ENCODE results near the gene EMC9.
A peak's percentile ranks its signal among the peaks of the same experiment; 100 is the strongest.

The EMC9 gene

GRCh38 chr14:24149302-24149969 lies 8.0 kb upstream of the EMC9 start:
- DNase-seq (ENCODE audit: low read depth in 4 of 4, low spot score in 1 of 4): no peak

GRCh38 chr14:24147761-24148428 lies 6.5 kb upstream of the EMC9 start:
- DNase-seq (ENCODE audit: low read depth in 4 of 4, low spot score in 1 of 4): no peak

DNA sequence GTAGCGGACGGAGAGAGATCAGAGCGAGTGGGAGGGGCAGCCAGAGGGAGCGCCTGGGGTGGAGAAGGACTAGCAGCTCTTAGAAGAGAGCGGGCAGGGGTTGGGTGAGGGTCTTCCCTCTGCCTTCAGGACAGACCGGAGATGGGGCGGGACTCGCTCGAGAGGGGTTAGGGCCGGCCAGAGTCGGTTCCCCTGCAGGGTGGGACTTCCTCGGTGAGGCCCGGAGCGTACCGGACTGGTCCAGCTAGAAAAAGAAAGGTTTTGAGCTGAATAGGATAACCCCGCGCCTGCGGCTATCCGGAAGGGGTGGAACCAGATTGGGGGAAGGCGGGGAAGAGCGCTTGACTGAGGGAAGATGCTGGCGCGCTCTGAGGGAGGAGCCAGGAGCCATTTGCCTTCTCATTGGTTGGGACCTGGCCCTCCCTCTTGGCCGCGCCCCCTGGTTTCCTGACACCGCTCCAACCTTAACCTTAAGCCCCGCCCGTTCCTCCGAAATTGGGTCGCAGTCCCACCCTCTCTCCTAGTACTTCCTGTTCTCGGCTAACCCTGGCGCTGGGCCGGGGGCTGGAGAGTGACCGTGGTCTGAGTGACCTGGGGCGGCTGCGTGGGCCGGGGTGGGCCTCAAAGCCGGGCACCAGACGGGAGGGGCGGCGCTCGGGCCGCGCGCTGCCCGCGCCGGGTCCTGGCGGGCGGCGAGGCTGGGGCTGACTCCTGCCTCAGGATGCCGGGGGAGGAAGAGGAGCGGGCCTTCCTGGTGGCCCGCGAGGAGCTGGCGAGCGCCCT lies 5.8 kb upstream of the EMC9 start, which contains the start of gene RNF31:
RNF31 (plus strand) TSS at position 521 of the 783 bp plus-strand sequence; CDS start at position 722, 201 bp downstream.
- peak; percentile 92 to 98 (median 95) for DNase-seq (ENCODE audit: low read depth in 4 of 4, low spot score in 1 of 4)

GRCh38 chr14:24146453-24146977 lies 5.1 kb upstream of the EMC9 start, which contains the start of gene PSME2:
Gene PSME2 (minus strand): TSS chr14:24146610. CDS start chr14:24146581, 29 bp downstream.
- DNase-seq (ENCODE audit: low read depth in 4 of 4, low spot score in 1 of 4): peak; percentile 62 to 93 (median 78)

DNA sequence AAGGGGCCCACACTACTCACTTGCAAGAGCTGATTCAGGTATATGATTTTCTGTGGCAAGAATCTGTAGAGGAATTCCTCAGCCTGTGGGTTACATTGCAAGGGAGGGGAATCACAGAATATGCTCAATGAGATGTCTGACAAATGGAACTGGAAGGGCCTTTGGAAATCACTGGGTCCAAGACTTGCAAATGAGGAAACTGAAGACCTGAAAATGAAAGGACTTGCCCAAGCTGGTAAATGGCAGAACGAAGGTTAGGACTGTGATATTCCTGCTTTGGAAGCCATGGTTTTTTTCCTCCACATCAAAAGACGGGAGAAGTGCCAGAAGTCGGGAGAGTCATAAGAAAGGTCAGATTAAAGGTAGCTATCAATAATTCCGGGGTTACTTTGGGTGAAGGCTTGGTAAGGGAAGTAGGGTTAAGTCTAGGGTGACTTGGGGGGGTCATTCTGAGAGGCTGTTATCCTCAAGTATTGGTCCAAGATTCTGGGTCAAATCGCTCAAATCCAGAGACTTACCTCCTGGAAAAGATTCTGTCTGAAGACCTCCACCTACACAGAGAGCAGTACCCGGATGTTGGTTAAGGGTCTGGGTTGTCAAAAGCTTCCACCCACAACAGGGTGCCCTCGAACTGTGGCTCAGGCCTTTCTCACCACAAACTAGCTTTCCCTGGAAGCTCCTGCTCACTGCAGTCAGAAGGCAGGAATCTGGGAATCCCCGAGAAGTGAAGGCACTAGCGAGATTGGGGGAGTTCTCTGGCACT lies 4.5 kb upstream of the EMC9 start:
- DNase-seq (ENCODE audit: low read depth in 4 of 4, low spot score in 1 of 4): no peak

GRCh38 chr14:24145219-24145618 lies 3.8 kb upstream of the EMC9 start:
- no peak for DNase-seq (ENCODE audit: low read depth in 4 of 4, low spot score in 1 of 4)

- no peak for DNase-seq (ENCODE audit: low read depth in 4 of 4, low spot score in 1 of 4)
Observed at GRCh38 chr14:24144451-24144850, 3.1 kb upstream of the EMC9 start.

DNA sequence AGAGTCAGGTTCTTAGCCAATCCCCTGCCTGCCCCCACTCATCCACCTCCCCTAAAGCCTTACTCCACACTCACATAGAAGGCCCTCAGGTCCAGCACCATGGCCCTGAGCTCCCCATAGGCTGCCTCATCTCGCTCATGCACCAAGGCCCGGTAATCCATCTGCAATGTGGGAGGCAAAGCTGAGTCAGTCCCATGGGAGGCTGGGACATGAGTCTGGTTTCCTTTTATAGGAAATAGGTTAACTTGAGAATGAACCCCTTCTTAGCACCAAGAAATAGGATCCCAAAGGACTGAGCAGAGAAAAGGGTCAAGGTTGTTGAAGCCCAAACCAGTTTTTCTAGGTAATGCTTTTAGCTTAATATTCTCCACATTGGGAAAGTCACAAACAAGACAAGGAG lies 2.1 kb upstream of the EMC9 start:
- no peak for DNase-seq (ENCODE audit: low read depth in 4 of 4, low spot score in 1 of 4)

DNA sequence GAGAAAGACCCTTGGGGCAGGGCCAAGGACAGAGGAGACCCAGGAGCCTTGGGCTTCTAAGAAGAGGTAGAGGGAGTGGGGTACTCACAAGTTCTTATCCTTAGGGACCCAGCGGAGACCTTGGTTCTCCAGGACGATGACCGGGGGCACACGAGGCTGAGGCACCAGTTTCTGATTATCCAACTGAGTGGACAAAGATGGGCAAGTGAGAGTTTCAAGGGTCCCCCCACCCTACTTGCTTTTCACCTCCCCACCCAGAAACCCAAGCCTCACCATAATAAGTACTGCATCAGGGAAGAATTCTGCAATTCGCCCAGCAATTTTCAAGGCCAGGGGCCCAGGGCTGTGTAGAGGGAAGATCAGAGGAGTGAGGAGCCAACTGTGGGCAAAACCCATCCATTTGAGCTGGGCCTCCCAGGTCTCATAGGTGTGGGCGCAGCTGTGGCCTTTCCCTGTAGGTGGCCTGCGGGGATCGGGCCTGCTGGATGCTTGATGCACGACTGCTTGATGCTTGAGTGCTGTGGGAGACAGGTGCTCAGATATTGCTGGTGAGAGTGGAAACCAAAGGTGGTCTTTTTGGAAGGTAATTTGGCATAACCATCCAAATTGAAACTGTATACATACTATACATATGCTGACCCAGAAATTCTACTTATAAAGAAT lies 2.0 kb downstream of the EMC9 start:
- DNase-seq (ENCODE audit: low read depth in 4 of 4, low spot score in 1 of 4): no peak

DNA sequence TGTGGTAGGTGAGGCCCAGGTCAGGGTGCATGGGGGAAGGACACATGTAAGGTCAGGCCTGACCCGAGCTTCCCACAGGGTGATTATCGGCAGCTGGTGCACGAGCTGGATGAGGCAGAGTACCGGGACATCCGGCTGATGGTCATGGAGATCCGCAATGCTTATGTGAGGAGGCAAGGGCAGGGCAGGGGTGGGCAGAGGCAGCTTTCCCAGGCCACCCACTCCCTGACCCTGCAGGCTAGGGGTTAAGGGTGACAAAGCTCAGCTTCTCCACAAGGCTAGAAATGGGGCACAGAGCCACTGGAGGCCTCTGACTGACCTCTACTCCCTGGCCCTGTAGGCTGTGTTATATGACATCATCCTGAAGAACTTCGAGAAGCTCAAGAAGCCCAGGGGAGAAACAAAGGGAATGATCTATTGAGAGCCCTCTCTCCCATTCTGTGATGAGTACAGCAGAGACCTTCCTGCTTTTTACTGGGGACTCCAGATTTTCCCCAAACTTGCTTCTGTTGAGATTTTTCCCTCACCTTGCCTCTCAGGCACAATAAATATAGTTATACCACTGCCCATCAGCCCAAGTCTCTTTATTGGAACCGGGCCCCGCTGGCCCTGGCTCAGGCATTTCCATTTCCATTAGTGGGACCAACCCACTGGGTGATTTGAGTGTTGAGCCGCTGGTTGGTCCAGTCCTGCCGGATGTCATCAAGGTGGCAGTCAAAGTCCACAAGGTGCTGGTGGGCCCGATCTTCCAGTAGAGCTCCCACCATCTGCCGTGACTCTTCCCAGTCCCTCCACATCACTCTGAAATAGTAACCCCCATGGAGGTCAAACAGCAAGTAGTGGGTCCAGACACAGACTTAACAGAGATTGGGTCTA lies 2.8 kb downstream of the EMC9 start:
- DNase-seq (ENCODE audit: low read depth in 4 of 4, low spot score in 1 of 4): no peak

DNA sequence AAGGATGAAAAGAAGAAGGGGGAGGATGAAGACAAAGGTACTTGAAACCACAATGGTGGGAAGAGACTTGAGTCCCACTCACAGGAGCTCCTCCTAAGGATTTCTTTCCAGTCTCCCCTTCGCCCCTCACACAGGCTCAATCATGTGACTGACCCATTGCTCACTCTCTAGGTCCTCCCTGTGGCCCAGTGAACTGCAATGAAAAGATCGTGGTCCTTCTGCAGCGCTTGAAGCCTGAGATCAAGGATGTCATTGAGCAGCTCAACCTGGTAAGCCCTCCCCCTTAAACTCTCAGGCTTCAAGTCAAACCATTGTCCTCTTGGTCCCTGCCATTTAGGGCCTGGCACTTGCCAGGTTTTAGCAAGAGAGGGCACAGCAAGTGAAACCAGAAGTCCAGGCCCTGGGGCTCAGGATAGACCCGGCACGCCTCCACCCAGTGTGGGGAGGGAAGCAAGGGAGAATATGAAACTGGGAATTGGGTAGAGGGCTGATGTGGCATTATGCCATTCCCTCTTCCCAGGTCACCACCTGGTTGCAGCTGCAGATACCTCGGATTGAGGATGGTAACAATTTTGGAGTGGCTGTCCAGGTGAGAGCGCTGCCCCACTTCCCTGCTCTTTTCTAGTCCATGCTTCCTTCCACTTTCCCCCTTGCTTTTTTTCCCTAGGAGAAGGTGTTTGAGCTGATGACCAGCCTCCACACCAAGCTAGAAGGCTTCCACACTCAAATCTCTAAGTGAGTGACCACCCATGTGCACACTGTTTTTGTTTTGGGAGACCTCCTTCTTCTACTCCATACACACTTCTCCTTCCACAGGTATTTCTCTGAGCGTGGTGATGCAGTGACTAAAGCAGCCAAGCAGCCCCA lies 3.6 kb downstream of the EMC9 start:
- no peak for DNase-seq (ENCODE audit: low read depth in 4 of 4, low spot score in 1 of 4)

- no peak for DNase-seq (ENCODE audit: low read depth in 4 of 4, low spot score in 1 of 4)
Observed at GRCh38 chr14:24136684-24137528, 4.5 kb downstream of the EMC9 start.

GRCh38 chr14:24135834-24136683 lies 5.3 kb downstream of the EMC9 start, which contains the start of gene PSME1:
Gene PSME1 (plus strand): TSS chr14:24136194. CDS start chr14:24136263, 69 bp downstream.
- peak; percentile 76 to 94 (median 91) for DNase-seq (ENCODE audit: low read depth in 4 of 4, low spot score in 1 of 4)

DNA sequence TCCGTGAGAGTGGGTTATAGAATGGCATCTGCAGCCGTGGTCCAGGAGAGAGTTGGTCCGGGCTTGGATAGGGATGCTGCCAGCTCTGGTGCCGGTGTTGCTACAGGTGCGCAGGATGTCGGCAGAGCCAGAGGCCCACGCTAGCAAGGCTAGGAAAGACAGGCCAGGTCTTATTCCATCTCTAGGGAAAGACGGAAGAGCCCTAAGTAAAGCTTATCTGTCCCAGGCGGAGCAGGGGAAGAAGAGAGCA lies 5.9 kb downstream of the EMC9 start:
- no peak for DNase-seq (ENCODE audit: low read depth in 4 of 4, low spot score in 1 of 4)

GRCh38 chr14:24133735-24134134 lies 7.7 kb downstream of the EMC9 start:
- DNase-seq (ENCODE audit: low read depth in 4 of 4, low spot score in 1 of 4): no peak

GRCh38 chr14:24132976-24133375 lies 8.4 kb downstream of the EMC9 start:
- no peak for DNase-seq (ENCODE audit: low read depth in 4 of 4, low spot score in 1 of 4)
